T-helper 1 cell treated with Interleukin-12 subunit alpha and Interleukin-12 subunit beta and Interleukin-4 antibody, amounts not matched to agents 30 ng/mL and 1 ng/mL, for 36 hours (primary cell): ENCODE data around the gene CALY. TPM values are rescaled to one million over a fixed set of nuclear protein-coding genes. Genes with fewer than 3 reads are reported as not detected.

Experiments used
- intact Hi-C: fragments of 100-400 bp; cut with micrococcal nuclease; formaldehyde crosslinking; loops from one replicate; pipeline ENCODE4 v1.15.1; 2024
- total RNA-seq: library from RNA; stranded (reverse); gene quantifications from 2 replicates; pipeline ENCODE4 v1.2.3, GENCODE V29; 2022

The CALY gene
- total RNA-seq, 1 donor from 2014 or later = 0.44 TPM

DNA sequence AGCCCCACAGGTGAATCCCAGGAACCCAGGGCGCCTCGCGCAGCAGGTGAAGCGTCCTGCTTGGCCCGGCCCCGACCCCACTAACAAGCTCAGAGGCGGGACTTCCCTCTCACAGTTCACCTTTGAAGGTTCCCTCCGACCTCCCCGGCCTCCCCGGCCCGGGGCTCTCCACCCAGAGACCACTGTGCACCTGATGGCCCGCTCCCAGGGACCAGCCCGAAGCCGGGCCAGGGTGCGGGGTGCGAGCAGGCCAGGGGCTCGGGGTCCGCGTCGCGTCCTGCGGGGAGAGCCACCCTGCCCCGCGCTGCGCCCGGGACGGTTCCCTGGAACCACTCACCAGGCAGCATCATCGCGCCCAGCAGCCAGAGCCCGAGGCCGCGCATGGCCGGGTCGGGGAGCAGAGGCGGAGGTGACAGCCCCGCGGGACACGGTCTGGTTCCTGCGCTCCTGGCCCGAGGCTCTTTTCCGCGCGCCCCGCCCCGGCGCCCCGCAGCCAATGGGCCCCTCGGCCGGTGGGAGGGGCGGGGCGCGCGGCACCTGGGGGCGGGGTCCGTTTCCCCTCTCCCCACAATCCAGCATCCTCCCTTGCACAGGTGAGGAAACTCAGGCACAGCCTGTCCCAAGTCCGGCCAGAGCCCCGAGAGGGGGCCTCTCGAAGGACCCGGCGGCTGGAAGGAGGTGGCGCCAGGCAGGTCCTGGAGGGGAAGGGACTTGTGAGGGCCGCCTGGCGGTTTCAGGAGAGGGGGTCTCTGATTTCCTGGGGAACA lies 60.1 kb downstream of the CALY start, which contains the start of gene ADAM8:
ADAM8 (minus strand) TSS at position 434 of the 767 bp plus-strand sequence; CDS start at position 383, 51 bp downstream.
- intact Hi-C loops = loop anchor here (1.0 to 10.0 kb wide), 3 partner anchors 97 to 312 kb away; partner anchors contain the start of gene ECHS1

- intact Hi-C loops = loop anchor here (1.0 to 10.0 kb wide), 3 partner anchors 97 to 311 kb away; partner anchors contain the start of gene ECHS1
Observed at GRCh38 chr10:133276100-133276434, 60.6 kb downstream of the CALY start.

- intact Hi-C loops = loop anchor here (1.0 to 10.0 kb wide), 7 partner anchors 13 to 311 kb away; partner anchors contain the start of gene ECHS1
Observed at GRCh38 chr10:133275684-133276092, 61.0 kb downstream of the CALY start.

DNA sequence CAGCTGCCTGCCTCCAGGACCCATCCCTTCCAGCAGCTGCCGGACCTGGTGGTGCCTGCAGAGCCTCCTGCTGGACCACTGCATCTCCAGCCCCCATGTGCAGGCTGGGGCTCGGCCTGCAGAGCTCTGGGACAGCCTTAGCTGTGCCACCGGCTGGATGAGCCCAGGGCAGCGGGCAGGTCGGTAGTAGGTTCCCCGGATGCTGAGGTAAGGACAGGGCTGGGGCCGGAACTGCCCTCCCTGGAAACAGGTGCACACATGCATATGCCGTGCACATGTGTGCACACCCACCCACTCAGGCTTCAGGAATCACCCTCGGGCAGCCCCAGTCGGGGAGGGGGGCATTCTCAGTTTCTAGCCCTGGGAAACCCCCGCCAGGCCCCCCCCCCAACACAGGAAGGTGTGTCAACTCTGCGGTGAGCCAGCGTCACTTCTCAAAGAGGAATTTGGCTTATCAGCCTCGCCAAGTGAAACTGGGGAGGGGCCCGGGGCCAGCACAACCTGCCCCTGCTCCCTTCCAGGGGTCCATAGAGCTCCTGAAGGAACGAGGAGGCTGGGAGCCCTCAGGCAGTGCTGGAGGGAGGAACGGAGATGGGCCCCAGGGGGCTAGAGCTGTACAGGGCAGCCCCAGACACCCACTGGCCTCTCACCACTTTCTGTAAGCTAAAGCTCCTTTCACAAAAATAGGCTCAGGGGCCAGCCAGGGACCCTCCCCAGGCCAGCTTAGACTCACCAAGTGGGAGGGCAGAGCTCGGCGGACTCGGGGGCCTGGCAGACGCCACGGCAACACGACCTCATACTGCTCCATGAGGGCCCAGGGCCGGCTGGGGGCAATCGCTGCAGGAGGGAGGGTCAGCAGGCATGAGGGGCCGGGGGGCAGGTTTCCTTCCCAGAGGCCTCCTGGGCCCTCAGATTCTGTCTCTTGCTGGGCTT lies 61.7 kb downstream of the CALY start:
- intact Hi-C loops = loop anchor here (1.0 to 10.0 kb wide), 5 partner anchors 13 to 310 kb away; no protein-coding TSS in a partner anchor

Other genes with a start within 250 kb of the CALY start
- not detected in 2 replicates for gene ADGRA1, start 249.0 kb downstream of the CALY start, total RNA-seq
- gene KNDC1, start 176.7 kb downstream of the CALY start, total RNA-seq = 0.12 and 0.32 TPM in 2 replicates
- gene UTF1, start 106.7 kb downstream of the CALY start, total RNA-seq = not detected in 2 replicates
- gene VENTX, start 99.0 kb downstream of the CALY start, total RNA-seq = not detected in 2 replicates
- 290 and 302 TPM in 2 replicates for gene ADAM8, start 60.0 kb downstream of the CALY start, total RNA-seq
- gene TUBGCP2, start 28.0 kb downstream of the CALY start, total RNA-seq = 59.2 and 61.6 TPM in 2 replicates
- 53.4 and 55.6 TPM in 2 replicates for gene ZNF511, start 28.0 kb downstream of the CALY start, total RNA-seq
- gene PRAP1, start 10.5 kb upstream of the CALY start, total RNA-seq = not detected in 2 replicates
- 14.2 and 17.0 TPM in 2 replicates for gene FUOM, start 21.1 kb upstream of the CALY start, total RNA-seq
- gene ECHS1, start 36.5 kb upstream of the CALY start, total RNA-seq = 37.6 and 40.4 TPM in 2 replicates
- 4.5 and 6.2 TPM in 2 replicates for gene PAOX, start 42.4 kb upstream of the CALY start, total RNA-seq
- 51.7 and 56.0 TPM in 2 replicates for gene MTG1, start 57.3 kb upstream of the CALY start, total RNA-seq
- gene SPRN, start 87.7 kb upstream of the CALY start, total RNA-seq = not detected in 2 replicates
- gene SCART1, start 117.0 kb upstream of the CALY start, total RNA-seq = 1.6 TPM in 2 replicates
- gene CYP2E1, start 190.5 kb upstream of the CALY start, total RNA-seq = 0.56 and 1.0 TPM in 2 replicates
- 0.25 and 0.32 TPM in 2 replicates for gene SYCE1, start 228.7 kb upstream of the CALY start, total RNA-seq